ENCODE data around the gene PDE2A. TPM values are rescaled to one million over a fixed set of nuclear protein-coding genes. Genes with fewer than 3 reads are reported as not detected.

Gene PDE2A
- total RNA-seq, 2 experiments from 2014 or later = 0.83 TPM; not detected in 1

DNA sequence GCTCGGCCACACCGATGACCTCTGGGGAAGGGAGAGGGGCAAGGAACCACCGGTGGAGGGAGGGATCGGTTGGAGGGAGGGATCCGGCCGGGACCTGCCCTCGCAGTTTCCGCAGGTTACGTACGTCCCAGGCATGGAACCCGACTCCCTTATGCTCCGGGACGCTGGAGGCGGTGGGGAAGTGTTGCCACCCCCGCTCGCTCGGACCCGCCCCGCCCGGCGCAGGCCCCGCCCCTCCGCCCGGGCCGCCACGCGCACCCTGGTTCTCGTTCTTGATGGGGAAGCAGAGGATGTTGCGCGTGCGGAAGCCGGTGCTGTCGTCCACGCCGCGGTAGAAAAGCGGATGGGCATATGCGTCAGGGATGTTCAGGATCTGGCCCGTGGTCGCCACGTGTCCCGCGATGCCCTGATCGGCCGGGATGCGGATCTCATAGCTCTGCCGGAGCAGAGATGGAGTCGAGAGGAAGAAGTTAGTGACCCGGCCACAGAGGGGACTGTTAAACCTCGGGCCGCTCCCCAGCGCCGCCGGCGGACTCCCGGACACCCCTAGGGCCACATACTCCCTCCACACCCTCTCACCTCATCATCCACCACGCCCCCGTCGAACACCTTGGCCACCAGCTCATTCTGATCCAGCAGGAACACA lies 89.8 kb downstream of the PDE2A start:
- POLR2A ChIA-PET = interaction anchor here (1.6 kb wide), 1 partner anchor 60 kb away, joined by 7 read pairs; no protein-coding TSS in a partner anchor
- H3K36me3 Mint-ChIP-seq = no peaks in the 10 kb centered on the region
- H3K4me1 Mint-ChIP-seq = peaks cover 12% of the 10 kb centered on the region
- no peaks in the 10 kb centered on the region for H3K9me3 Mint-ChIP-seq
- H3K27me3 Mint-ChIP-seq = peaks cover 23% of the 10 kb centered on the region
- DNase-seq = peak; percentile 66
- no peak overlapping the region for H3K27ac Mint-ChIP-seq
- peak; percentile 53 for ATAC-seq (ENCODE audit: low read depth)
- H3K4me3 Mint-ChIP-seq = peak overlapping the region; percentile 68

DNA sequence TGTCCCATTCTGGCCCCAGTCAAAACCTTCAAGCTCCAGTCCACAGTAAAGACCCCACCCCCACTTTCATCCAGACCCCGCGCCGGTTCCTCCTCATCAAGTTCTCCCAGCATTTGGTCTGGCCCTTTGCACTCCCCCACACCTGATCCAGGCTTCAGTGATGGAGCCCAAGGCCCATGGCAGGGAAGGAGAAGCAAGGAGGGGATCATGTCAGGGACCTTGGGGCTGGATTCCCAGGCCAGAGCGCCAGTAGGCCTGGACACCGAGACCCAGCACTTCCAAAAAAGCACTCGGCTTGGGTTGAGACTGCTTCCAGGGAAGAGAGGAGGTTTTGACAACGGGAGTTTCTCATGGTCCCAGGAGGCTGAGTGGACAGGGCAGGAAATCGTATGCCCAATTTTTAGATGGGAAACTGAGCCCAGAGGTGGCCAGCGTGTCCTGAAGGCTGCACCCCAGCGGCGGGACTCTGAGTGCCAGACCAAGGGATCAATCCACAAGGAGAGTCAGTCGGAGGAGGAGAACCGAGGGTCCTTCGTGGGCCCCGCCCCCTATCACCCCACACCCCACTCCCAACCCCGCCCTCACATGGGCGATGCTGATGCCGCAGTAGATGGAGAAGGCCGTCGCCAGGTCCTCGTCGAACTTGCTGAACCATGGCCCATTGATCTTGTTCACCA lies 90.5 kb downstream of the PDE2A start:
- DNase-seq = no peak
- Mint-ChIP-seq H3K27me3 (peaks cover 23% of the 10 kb centered on the region), H3K36me3 (no peaks in the 10 kb centered on the region), H3K27ac (no peak overlapping the region), H3K9me3 (no peaks in the 10 kb centered on the region), H3K4me1 (peaks cover 12% of the 10 kb centered on the region), H3K4me3 (peak overlapping the region; percentile 11)
- no peak for ATAC-seq (ENCODE audit: low read depth)
- POLR2A ChIA-PET = no interaction called here

DNA sequence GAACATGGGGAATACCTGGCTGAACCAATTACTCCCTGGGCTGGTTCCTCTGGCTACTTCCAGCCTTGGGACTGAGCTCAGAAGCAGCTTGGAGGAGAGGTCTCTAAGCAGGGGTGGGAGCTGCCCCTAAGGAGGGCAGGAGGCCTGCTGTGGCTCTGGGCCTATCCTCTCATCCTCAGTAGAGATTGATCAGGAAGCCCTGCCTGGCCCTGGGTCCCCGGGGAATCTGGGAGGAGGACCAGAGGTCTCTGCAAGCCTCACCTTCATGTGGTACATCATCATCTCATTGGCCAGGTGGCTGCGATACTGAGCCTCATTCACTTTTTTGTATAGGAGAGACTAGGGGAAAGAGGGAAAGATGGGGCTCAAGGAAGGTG lies 91.1 kb downstream of the PDE2A start:
- no peaks in the 10 kb centered on the region for H3K36me3 Mint-ChIP-seq
- POLR2A ChIA-PET = no interaction called here
- H3K9me3 Mint-ChIP-seq = no peaks in the 10 kb centered on the region
- peaks cover 12% of the 10 kb centered on the region for H3K4me1 Mint-ChIP-seq
- DNase-seq = no peak
- no peak for ATAC-seq (ENCODE audit: low read depth)
- H3K27ac Mint-ChIP-seq = no peak overlapping the region
- H3K27me3 Mint-ChIP-seq = peaks cover 23% of the 10 kb centered on the region
- no peak overlapping the region for H3K4me3 Mint-ChIP-seq

DNA sequence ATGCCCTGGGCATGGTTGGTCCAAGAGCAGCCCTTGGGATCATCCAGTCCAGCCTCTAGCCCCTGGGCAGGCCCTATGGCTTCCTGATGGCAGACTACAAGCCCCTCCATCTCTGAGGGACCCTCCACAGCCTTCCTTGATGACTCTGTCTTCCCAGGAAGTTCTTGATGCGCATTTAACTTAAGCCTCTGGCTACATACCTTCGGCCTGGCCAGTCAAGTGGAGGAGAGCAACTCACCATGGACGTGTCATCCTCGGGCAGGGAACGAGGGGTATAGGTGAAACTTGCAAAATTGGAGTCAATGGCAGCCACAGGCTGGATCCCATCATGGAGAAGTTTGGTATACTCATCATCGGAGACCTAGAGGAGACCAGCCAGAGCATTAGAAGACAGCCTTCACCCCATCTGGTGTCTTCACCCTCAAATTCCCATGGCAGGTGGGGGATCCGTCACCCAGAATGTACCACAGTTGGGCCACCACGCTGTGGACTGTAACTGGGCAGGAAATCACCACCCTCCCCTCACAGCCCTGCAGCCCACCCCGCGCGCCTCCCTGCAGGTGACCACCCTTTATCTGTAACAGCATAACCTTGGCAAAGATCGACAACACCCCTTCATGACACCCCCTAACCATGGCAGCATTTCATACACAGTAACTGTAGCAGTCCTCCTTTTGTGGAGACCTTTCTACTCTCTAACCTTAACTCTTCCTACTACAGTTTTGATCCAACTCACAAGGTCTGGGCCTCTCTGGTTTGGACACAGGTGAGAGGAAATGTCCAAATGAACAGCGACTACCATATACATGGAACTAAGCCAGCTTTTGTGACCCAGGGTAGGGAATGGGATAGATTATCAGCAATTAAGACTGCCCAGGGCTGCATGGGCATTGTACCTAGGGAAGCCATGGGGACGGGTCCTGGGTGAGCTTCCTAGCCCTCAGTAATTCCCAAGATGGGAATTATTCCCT lies 91.7 kb downstream of the PDE2A start:
- no peak overlapping the region for H3K4me3 Mint-ChIP-seq
- ATAC-seq (ENCODE audit: low read depth) = no peak
- H3K27me3 Mint-ChIP-seq = peaks cover 16% of the 10 kb centered on the region
- POLR2A ChIA-PET = no interaction called here
- no peaks in the 10 kb centered on the region for H3K36me3 Mint-ChIP-seq
- H3K27ac Mint-ChIP-seq = no peak overlapping the region
- H3K9me3 Mint-ChIP-seq = no peaks in the 10 kb centered on the region
- H3K4me1 Mint-ChIP-seq = peaks cover 12% of the 10 kb centered on the region
- DNase-seq = no peak

DNA sequence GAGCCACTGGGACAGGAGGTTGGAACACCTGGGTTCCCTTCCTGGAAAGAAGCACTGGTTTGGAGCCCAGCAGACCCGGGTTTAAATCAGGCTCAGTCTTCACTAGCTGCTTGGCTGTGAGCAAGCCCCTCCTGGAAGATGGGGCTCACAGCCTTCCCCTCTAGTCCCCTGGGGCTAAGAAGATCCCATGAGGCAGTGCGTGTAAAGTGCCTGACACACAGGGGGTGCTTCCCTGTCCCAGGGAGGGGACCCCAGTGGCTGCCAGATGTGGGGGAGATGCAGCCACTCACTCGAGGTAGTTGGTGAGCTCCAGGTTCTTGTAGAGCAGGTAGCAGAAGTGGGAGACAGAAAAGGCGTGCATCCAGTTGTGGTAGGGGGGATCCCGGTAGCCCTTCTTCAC lies 93.2 kb downstream of the PDE2A start:
- Mint-ChIP-seq H3K27ac (no peak overlapping the region), H3K9me3 (no peaks in the 10 kb centered on the region), H3K4me1 (peaks cover 12% of the 10 kb centered on the region), H3K4me3 (no peak overlapping the region), H3K36me3 (no peaks in the 10 kb centered on the region), H3K27me3 (peaks cover 10% of the 10 kb centered on the region)
- no peak for DNase-seq
- POLR2A ChIA-PET = no interaction called here
- ATAC-seq (ENCODE audit: low read depth) = no peak

DNA sequence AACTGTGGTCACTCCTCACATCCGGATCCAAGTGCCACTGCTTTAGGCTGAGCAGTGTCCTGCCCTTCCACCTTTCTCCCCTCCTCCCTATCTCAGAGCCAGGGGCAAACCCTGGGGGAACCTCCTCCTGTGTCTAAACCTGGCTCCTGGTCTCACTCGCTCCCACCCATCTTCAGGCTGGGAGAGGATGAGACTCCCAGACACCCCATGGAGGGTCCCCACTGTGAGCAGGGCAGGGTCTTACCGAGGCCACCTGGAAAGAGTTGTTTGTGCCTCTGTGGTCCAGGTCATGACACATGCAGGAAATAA lies 93.6 kb downstream of the PDE2A start:
- Mint-ChIP-seq H3K36me3 (no peaks in the 10 kb centered on the region), H3K9me3 (no peaks in the 10 kb centered on the region), H3K27me3 (peaks cover 10% of the 10 kb centered on the region), H3K27ac (no peak overlapping the region), H3K4me1 (peaks cover 9% of the 10 kb centered on the region), H3K4me3 (no peak overlapping the region)
- no peak for DNase-seq
- ATAC-seq (ENCODE audit: low read depth) = no peak
- POLR2A ChIA-PET = no interaction called here

DNA sequence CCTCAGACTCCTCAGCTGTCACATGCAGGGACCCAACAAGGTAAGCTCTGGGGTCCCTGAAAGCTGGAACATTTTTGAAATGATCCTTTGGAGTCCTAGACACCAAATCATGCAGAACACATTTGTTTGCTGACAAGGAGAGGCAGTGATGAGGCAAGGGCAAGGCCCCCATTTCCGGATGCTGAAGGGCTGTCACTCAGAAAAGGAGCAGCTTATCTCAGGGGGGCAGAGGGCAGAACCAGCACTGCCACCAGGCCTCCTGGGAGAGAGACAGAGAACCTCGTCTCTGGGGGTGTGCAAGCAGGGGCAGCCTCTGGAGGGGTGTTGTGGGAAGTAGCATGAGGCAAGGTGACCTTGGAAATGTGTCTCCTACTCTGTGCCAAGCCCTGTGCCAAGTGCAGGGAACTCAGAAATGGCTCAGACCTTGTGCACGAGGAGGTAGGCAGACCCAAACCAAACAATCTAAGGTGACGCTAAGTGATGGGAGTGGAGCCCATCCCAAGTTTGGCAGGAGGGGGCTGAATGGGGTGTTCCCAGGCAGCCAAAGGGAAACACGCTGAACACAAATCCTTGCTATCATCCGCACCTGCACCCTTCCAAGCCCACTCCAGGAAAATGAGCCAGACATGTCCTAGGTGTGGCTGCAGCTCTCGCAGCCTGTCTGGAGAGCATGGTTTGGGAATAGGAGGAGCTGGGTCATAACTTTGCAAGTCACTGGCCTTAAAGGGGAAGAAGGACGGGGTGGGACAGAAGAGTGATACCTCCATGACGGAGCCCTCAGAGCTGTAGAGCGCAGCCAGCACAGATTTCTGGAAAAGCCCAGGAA lies 94.2 kb downstream of the PDE2A start:
- ATAC-seq (ENCODE audit: low read depth) = no peak
- POLR2A ChIA-PET = no interaction called here
- H3K27ac Mint-ChIP-seq = no peak overlapping the region
- no peaks in the 10 kb centered on the region for H3K36me3 Mint-ChIP-seq
- H3K4me3 Mint-ChIP-seq = no peak overlapping the region
- peak; percentile 27 for DNase-seq
- H3K27me3 Mint-ChIP-seq = peaks cover 10% of the 10 kb centered on the region
- peaks cover 4% of the 10 kb centered on the region for H3K4me1 Mint-ChIP-seq
- H3K9me3 Mint-ChIP-seq = no peaks in the 10 kb centered on the region

DNA sequence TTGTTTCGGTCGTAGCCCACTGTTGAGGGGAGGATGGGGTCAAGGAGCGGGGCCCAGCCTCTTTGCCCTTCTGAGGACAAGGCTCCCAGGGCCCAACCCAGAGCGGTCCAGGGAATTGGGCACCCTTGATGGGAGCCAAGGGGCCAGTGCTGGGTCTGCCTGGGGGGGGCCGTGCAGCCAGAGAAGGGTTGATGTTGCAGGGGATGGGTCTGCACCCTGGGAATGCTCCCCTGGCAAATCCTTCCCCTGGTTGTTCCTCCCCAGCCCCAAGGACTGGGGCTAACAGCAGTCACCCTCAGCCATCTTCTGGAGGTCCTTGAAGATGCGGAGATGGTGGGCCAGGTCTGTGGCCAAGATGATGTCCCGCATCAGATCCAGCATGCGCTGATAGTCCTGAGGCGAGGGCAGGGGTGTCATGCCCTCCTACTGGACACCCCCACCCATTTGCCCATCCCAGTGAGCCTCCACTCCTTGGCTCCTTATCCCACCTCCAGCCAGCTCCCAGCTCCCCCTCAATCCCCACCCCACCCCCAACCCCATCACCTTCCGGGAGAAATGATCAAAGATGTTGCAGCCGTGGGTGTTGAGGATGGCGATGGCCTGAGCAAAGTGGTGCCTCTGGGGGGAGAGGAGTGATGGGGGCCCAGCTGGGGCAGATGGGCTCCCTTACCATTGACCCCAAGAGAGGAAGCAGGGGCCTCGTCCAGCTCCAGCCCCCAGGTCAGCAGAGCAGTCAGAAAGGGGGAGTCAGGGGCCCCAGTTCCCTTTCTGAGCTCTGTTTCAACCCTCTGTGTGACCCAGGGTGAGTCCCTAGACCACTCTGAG lies 95.0 kb downstream of the PDE2A start:
- POLR2A ChIA-PET = no interaction called here
- Mint-ChIP-seq H3K36me3 (no peaks in the 10 kb centered on the region), H3K27me3 (peaks cover 8% of the 10 kb centered on the region), H3K9me3 (no peaks in the 10 kb centered on the region), H3K4me3 (no peak overlapping the region), H3K4me1 (no peaks in the 10 kb centered on the region), H3K27ac (no peak overlapping the region)
- ATAC-seq (ENCODE audit: low read depth) = no peak
- peak; percentile 19 for DNase-seq

DNA sequence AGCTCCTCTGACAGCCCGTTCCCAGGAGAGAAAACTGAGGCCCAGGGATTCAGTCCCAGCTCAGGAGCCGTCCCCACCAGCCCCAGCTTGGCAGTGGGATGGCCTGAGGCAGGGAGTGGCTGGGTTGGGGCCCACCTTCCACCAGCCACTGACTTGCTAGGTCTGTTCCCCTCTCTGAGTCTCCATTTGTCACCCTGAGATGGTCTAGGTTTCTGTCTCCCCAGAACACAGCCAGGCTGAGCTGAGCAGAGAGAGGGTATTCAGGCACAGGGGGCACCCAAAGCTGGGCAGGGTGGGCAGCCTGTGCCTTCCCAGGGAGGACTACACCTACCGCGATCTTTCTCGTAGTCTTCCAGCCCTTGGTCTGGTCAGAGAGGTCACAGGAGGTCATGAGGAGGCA lies 95.7 kb downstream of the PDE2A start:
- Mint-ChIP-seq H3K9me3 (no peaks in the 10 kb centered on the region), H3K27me3 (peaks cover 9% of the 10 kb centered on the region), H3K4me3 (no peak overlapping the region), H3K36me3 (no peaks in the 10 kb centered on the region), H3K4me1 (peaks cover 2% of the 10 kb centered on the region), H3K27ac (no peak overlapping the region)
- ATAC-seq (ENCODE audit: low read depth) (no peak), DNase-seq (no peak)
- POLR2A ChIA-PET = no interaction called here

DNA sequence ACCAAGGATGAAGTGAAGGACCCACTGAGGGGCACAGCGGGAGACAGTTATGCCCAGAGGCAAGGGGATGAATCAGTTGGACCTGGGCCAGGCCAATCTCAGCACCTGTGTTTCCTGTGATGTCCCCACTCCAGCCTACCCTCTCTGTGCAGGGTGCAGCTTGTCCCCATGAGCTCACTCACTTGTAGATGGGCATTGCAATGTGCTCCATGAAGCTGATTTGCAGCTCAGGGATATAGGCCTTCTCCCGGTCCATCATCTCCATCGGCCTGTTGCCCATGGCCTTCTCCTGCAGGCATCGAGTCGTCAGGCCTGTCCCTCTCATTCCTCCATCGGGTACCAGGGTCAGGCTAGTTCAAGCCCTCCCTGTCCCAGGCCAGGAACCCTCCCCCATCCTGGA lies 96.2 kb downstream of the PDE2A start:
- H3K4me3 Mint-ChIP-seq = no peak overlapping the region
- H3K4me1 Mint-ChIP-seq = peaks cover 4% of the 10 kb centered on the region
- no peak for ATAC-seq (ENCODE audit: low read depth)
- no peak overlapping the region for H3K27ac Mint-ChIP-seq
- peaks cover 8% of the 10 kb centered on the region for H3K27me3 Mint-ChIP-seq
- H3K9me3 Mint-ChIP-seq = no peaks in the 10 kb centered on the region
- peak; percentile 14 for DNase-seq
- POLR2A ChIA-PET = no interaction called here
- no peaks in the 10 kb centered on the region for H3K36me3 Mint-ChIP-seq

DNA sequence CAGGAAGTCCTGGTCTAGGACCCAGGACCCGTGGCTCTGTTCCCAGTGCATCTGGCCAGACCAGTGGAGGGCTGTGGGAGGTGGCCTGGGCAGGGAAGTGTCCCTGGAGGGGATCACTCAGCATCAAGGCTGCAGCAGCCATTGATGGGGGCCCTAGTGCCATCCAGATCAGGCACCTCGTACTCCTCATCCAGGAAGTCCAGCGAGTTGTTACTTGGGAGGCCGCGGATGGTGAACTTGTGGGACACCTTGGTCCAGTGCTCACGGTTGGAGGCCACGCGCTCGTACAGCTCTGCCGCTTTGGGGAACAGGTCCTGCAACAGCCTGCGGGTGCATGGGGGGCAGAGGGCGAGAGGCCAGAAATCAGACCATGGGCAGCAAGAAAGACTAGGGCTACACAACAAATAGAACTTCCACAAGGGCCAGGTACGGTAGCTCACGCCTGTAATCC lies 96.9 kb downstream of the PDE2A start:
- H3K4me3 Mint-ChIP-seq = no peak overlapping the region
- DNase-seq = peak; percentile 11

DNA sequence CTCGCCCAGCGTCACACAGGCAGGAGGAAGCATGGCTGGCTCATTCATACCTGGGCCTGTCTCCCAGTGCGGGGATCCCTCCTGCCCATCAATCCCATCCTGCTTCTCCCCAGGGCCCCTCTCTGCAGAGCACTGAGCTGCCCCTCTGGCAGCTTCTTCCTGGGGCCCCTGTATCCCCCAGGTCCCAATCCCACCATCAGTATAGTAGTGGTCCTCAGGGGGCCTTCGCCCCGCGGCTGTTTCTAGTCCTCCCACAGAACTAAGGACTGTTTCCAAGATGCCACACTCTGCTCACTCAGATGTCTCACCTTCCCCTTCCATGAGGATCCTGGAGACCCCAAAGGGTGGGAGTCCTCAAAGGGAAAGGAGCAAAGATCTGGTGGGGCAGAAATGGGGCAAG lies 97.6 kb downstream of the PDE2A start:
- POLR2A ChIA-PET = no interaction called here
- Mint-ChIP-seq H3K9me3 (no peaks in the 10 kb centered on the region), H3K27me3 (peaks cover 13% of the 10 kb centered on the region), H3K27ac (no peak overlapping the region), H3K36me3 (no peaks in the 10 kb centered on the region), H3K4me1 (peaks cover 4% of the 10 kb centered on the region), H3K4me3 (no peak overlapping the region)
- DNase-seq (peak; percentile 8), ATAC-seq (ENCODE audit: low read depth) (no peak)

More for the DNA sequence above, 96.9 kb downstream of the PDE2A start:
- ATAC-seq (ENCODE audit: low read depth) = no peak
- H3K4me1 Mint-ChIP-seq = peaks cover 4% of the 10 kb centered on the region
- POLR2A ChIA-PET = no interaction called here
- H3K36me3 Mint-ChIP-seq = no peaks in the 10 kb centered on the region
- no peaks in the 10 kb centered on the region for H3K9me3 Mint-ChIP-seq
- H3K27ac Mint-ChIP-seq = no peak overlapping the region
- peaks cover 13% of the 10 kb centered on the region for H3K27me3 Mint-ChIP-seq
